Measurements from ENCODE around the gene CXXC5.

The CXXC5 gene

DNA sequence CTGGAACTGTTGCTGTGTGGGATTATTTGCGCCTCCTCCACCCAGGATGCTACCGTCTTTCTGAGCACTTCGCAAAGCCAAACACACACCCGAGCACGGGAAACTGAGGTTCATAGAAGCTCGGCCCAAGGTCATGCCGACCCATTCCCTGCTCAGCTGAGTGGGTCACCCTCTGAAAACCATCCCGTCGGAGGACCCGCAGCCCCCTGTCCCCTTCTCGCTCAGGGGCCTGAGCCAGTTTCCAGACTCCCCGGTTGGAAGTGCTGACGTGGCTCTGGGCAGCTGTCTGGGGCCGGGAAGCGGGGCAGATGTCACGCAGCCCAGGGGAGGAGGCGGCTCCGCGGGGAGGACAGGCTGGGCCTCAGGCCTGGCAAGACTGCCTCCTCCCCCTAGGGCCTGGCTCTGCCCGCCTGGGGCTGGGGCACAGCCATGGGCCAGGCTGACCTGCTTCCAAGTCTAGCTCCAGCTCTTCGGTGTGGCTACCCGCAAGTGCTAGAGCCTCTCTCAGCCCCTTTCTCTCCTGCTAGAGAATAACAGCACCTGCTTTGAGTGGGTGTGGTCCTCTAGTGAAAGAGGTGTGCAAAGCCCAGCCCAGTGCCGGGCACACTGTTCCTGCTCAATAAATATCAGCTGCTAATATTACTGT lies 9.9 kb upstream of the CXXC5 start:
- peaks cover 68% of the 10 kb centered on the region for H3K4me1 ChIP-seq (ENCODE audit: control insufficient read depth, insufficient read depth, low read length)
- peak overlapping the region; percentile 34 for H3K4me3 ChIP-seq (ENCODE audit: insufficient read depth, low read depth, low read length)
- no peaks in the 10 kb centered on the region for H3K9me3 ChIP-seq (ENCODE audit: control insufficient read depth, low read length)
- H3K27ac ChIP-seq (ENCODE audit: insufficient read depth, low read depth, low read length, poor library complexity, severe bottlenecking) = peak overlapping the region; percentile 55
- H3K36me3 ChIP-seq (ENCODE audit: control insufficient read depth, insufficient read depth, low read length) = no peaks in the 10 kb centered on the region
- WGBS, 2 experiments = 13 to 15% methylated on average over 23 of the region's 23 CpGs
- no peaks in the 10 kb centered on the region for H3K27me3 ChIP-seq (ENCODE audit: control insufficient read depth, insufficient read depth, low read length, poor library complexity, severe bottlenecking)

DNA sequence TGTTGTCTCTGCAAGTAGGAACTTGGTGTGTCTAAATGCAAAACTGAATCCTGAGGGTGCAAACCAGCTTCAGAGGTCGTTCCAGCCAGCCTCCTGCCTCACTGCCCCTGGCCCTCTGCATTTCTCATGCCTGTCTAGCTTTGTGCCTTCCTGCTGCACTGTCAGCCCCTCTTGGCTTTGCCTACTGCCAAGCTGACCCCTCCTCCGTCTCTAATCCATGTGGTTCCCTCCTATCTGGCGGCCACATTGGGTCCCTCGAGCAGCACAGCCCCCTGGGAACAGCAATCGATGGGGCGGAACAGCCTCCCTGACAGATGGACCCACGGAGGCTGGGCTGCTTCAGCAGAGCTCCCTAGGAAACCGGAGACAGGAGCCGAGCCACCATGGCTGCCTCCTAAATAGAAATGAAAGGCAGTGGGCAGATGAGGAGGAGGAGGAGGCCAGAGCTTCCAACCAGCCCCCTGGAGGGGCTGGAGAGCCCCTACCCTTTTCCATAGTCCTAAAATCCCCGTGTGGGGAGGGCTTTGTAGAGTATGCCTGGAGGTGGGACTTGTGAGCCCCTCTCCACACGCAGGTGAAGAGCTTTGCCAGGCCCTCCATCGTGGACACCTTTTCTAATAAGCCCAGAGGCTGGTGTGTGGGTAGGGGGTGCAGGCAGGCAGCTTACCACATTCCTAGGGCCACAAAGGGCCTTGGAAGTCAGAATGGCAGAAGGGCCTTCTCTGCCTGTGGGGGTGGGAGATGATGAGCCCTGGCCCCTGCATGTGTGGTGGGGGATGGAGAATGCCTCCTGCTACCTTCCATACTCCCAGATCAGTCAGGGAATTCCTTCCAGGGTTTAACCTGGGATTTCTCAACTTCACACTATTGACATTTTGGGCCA lies 9.2 kb upstream of the CXXC5 start:
- H3K27me3 ChIP-seq (ENCODE audit: control insufficient read depth, insufficient read depth, low read length, poor library complexity, severe bottlenecking) = no peaks in the 10 kb centered on the region
- peak overlapping the region; percentile 50 for H3K27ac ChIP-seq (ENCODE audit: insufficient read depth, low read depth, low read length, poor library complexity, severe bottlenecking)
- no peaks in the 10 kb centered on the region for H3K36me3 ChIP-seq (ENCODE audit: control insufficient read depth, insufficient read depth, low read length)
- 35 to 36% methylated on average over 12 of the region's 12 CpGs for WGBS, 2 experiments
- no peak overlapping the region for H3K4me3 ChIP-seq (ENCODE audit: insufficient read depth, low read depth, low read length)
- no peaks in the 10 kb centered on the region for H3K9me3 ChIP-seq (ENCODE audit: control insufficient read depth, low read length)
- peaks cover 71% of the 10 kb centered on the region for H3K4me1 ChIP-seq (ENCODE audit: control insufficient read depth, insufficient read depth, low read length)

DNA sequence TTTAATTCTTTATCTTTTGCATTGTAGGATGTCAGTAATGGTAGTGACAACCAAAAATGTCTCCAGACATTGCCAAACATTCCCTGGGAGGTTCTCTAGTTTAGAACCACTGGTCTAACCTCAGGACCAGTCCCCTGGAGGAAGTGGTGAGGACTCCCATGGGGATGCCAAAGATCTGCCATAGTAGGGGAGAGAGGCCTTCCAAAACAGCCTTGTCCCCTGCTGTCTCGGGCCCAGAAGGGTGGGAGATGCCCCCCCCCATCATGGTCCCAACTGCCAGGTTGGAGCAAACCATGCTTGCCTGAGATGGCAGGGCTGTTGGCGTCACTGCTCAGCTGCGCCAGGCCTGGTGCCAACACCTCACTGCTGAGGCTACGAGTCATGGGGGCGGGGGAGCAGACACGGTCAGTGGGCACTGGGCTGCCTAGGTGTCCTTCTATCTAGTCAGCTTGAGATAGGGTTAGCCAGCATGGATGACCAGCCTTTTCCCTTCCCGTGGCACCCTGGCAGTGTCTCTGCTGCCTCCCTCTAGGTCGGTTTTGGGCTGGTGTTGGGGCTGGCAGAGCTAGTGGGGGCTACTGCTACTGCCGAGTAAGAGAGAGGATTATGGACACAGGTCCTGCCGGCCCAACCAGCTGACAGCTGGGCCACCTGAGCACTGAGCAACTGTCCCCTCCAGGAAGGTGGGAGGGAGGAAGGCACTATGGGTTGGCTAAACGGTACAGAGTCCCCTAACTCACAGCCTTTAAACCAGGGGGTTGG lies 8.3 kb upstream of the CXXC5 start:
- Histone ChIP-seq H3K27ac (ENCODE audit: insufficient read depth, low read depth, low read length, poor library complexity, severe bottlenecking) (no peak overlapping the region), H3K36me3 (ENCODE audit: control insufficient read depth, insufficient read depth, low read length) (no peaks in the 10 kb centered on the region), H3K4me1 (ENCODE audit: control insufficient read depth, insufficient read depth, low read length) (peaks cover 66% of the 10 kb centered on the region), H3K4me3 (ENCODE audit: insufficient read depth, low read depth, low read length) (no peak overlapping the region), H3K9me3 (ENCODE audit: control insufficient read depth, low read length) (no peaks in the 10 kb centered on the region), H3K27me3 (ENCODE audit: control insufficient read depth, insufficient read depth, low read length, poor library complexity, severe bottlenecking) (no peaks in the 10 kb centered on the region)
- 80 to 83% methylated on average over 11 of the region's 11 CpGs for WGBS, 2 experiments

DNA sequence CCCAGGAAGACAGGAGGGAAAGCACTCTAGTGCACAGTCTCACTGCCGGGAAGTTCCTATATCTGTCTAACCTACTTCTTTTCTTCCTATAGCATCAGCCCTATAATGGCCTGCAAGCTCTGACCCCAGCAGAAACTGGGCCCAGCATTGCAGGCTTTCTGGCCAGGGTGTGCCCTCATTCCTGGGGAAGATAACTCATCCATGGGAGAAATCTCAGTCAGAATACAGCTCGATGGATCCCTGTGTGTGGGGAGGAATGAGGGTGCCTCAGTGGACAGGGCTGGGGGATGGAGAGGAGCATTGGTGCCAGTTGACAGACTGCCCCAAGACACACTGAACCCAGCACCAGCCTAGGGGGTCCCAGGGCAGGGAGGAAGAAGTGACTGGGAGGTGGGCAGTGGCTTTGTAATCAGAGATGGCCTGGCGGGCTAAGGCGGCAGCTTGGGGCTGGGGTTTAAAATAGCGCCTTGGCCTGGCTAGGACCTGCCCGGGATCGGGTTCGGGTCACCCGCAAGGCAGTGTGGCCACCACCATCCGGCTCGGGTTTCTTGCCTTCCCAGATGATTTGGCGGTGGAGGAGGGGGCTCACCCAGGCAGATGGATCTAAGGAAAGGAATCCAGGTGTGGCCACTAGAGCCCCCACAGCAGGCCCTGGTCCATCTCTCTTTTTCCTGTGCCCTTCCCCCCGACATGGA lies 7.6 kb upstream of the CXXC5 start:
- WGBS, 2 experiments = 74% methylated on average over 13 of the region's 13 CpGs
- Histone ChIP-seq H3K4me3 (ENCODE audit: insufficient read depth, low read depth, low read length) (no peak overlapping the region), H3K27ac (ENCODE audit: insufficient read depth, low read depth, low read length, poor library complexity, severe bottlenecking) (no peak overlapping the region), H3K27me3 (ENCODE audit: control insufficient read depth, insufficient read depth, low read length, poor library complexity, severe bottlenecking) (peaks cover 7% of the 10 kb centered on the region), H3K4me1 (ENCODE audit: control insufficient read depth, insufficient read depth, low read length) (peaks cover 63% of the 10 kb centered on the region), H3K36me3 (ENCODE audit: control insufficient read depth, insufficient read depth, low read length) (no peaks in the 10 kb centered on the region), H3K9me3 (ENCODE audit: control insufficient read depth, low read length) (no peaks in the 10 kb centered on the region)

DNA sequence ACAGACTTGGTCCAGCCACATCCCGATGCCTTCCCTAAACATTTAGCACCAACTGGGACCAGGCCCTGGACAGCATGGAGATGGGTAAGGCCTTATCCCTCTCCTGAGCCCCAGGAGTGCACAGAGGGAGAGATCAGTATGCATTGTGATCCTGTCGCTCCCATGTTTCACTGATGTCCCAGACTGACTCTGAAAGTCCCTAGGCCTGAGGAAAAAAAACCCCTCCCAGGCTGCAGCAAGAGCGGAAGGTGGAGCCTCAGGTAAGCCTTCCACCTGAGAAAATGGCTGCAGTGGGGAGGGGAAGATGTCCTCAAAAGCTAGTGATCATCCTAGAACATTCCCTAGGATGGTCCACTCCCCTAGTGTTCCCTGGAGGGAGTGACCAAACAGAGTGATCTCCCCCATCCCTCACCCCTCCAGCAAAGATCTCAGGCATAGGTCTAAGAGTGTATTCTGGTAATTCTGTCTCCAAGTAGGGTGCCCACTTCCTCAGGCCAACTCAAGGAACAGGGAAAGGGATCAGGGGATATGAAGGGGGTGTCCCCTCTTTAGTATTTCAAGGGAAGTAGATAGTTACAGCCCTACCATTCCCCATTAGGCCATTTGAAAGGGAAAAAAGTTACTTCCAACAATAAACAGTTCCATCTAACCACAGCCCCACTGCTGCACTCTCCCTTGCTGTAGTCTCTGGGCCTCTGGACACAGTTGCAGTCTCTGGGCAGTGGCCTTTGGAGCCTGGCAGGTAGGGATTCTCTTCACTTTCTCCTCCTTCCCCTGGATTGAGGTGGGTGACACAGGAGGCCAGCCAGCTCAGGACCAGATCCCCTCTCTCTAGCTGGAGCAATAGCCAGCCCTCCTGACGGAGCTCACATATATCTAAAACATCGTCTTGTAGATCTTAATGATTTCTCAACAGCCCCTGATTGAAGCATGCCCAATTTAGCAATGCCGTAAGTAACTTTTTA lies 6.8 kb upstream of the CXXC5 start:
- H3K9me3 ChIP-seq (ENCODE audit: control insufficient read depth, low read length) = no peaks in the 10 kb centered on the region
- no peaks in the 10 kb centered on the region for H3K36me3 ChIP-seq (ENCODE audit: control insufficient read depth, insufficient read depth, low read length)
- 87% methylated on average over 6 of the region's 6 CpGs for WGBS, 2 experiments
- no peak overlapping the region for H3K4me3 ChIP-seq (ENCODE audit: insufficient read depth, low read depth, low read length)
- peaks cover 60% of the 10 kb centered on the region for H3K4me1 ChIP-seq (ENCODE audit: control insufficient read depth, insufficient read depth, low read length)
- no peak overlapping the region for H3K27ac ChIP-seq (ENCODE audit: insufficient read depth, low read depth, low read length, poor library complexity, severe bottlenecking)
- peaks cover 16% of the 10 kb centered on the region for H3K27me3 ChIP-seq (ENCODE audit: control insufficient read depth, insufficient read depth, low read length, poor library complexity, severe bottlenecking)

DNA sequence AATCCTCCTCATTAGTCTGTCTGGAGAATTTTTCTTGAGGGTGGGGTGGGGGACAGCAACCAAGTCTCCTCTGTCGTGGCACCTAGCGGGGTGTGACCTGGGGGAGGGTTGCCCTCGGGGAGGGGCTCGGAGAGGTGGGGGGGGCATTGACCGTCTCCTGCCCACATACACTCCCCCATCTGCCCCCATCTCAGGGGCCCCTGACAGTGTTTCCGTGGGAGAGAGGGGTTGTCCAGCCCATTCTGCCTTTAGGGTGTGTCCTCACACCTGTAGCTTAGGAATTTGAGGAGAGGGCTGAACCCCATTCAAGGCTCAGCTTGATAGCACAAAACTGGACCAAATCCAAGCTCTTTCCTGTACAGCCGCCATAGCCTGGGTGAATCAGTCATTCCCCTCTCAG lies 5.9 kb upstream of the CXXC5 start:
- H3K9me3 ChIP-seq (ENCODE audit: control insufficient read depth, low read length) = no peaks in the 10 kb centered on the region
- no peaks in the 10 kb centered on the region for H3K36me3 ChIP-seq (ENCODE audit: control insufficient read depth, insufficient read depth, low read length)
- no peak overlapping the region for H3K4me3 ChIP-seq (ENCODE audit: insufficient read depth, low read depth, low read length)
- H3K4me1 ChIP-seq (ENCODE audit: control insufficient read depth, insufficient read depth, low read length) = peaks cover 54% of the 10 kb centered on the region
- H3K27me3 ChIP-seq (ENCODE audit: control insufficient read depth, insufficient read depth, low read length, poor library complexity, severe bottlenecking) = peaks cover 24% of the 10 kb centered on the region
- 85 to 87% methylated on average over 5 to 7 of the region's 7 CpGs for WGBS, 2 experiments
- H3K27ac ChIP-seq (ENCODE audit: insufficient read depth, low read depth, low read length, poor library complexity, severe bottlenecking) = no peak overlapping the region

DNA sequence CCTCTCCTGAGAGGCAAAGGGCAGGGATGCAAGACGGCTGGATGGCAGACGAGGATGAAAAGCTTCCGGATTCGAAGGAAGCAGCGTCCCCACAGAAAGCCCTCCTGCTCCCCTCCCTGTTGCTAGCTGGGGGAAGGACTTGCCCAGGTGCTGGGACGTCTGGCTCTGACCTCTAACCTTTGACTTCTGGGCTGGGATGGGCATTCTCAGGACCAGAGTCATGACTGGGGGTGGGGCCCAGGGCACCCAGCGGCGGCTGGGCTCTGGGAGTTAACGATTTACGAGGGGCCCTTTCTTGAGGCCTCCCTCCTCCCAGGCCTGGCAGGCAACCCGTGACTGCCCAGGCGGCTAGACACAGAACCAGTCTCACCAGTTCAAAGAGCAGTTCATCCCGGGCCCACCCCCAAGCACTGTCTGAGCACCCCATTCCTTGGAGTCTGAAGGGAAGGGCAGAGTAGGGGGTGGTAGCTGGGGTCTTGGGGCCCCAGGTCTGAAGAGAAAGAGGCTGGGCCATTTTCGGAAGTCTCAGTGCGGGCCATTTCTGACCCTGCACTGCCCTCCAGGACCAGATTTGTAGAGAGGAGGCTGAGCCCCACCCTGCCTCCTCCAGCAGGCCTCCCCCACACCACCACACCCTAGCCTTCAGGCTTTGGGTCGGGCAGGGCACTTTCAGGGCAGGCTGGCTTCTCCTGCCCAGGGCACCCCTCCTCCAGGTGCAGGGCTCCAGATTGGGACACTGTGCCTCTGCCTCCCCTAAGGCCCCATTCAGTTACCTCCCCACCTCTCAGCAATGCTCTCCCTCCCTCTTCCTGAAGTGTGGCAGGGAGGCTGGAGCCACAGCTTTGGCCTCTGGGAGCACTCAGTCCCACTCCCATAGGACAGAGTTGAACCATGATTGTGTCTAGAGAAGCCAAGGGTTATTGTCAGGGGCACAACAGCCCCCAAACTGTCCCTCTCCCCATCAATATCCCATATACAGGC lies 5.0 kb upstream of the CXXC5 start:
- Histone ChIP-seq H3K36me3 (ENCODE audit: control insufficient read depth, insufficient read depth, low read length) (no peaks in the 10 kb centered on the region), H3K9me3 (ENCODE audit: control insufficient read depth, low read length) (no peaks in the 10 kb centered on the region), H3K27ac (ENCODE audit: insufficient read depth, low read depth, low read length, poor library complexity, severe bottlenecking) (no peak overlapping the region), H3K4me3 (ENCODE audit: insufficient read depth, low read depth, low read length) (no peak overlapping the region), H3K27me3 (ENCODE audit: control insufficient read depth, insufficient read depth, low read length, poor library complexity, severe bottlenecking) (peaks cover 31% of the 10 kb centered on the region), H3K4me1 (ENCODE audit: control insufficient read depth, insufficient read depth, low read length) (peaks cover 53% of the 10 kb centered on the region)
- 48 to 49% methylated on average over 16 of the region's 16 CpGs for WGBS, 2 experiments

DNA sequence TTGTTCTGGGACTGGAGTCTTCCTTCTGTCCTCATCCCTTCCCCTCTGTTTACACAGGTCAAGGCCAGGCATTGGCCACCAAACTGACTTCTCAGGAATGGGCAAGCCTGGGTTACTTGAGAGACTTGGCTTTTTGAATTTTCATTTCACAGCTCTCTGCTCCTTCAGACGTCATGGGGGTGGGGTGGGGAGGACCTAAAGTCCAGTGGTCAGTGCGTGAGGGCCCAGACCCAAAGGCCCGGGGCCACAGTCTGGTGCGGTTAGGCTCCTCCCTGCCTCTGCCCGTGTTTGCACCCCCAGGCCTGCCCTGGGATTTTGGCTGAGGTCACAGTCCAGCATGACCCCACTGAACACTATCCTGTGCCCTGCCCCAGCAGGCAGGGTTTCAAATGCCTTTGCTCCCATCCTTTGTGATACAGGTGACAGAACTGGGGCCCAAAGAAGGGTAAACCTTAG lies 4.1 kb upstream of the CXXC5 start:
- H3K9me3 ChIP-seq (ENCODE audit: control insufficient read depth, low read length) = no peaks in the 10 kb centered on the region
- no peak overlapping the region for H3K27ac ChIP-seq (ENCODE audit: insufficient read depth, low read depth, low read length, poor library complexity, severe bottlenecking)
- WGBS, 2 experiments = 78 to 86% methylated on average over 5 of the region's 5 CpGs
- no peak overlapping the region for H3K4me3 ChIP-seq (ENCODE audit: insufficient read depth, low read depth, low read length)
- no peaks in the 10 kb centered on the region for H3K36me3 ChIP-seq (ENCODE audit: control insufficient read depth, insufficient read depth, low read length)
- H3K27me3 ChIP-seq (ENCODE audit: control insufficient read depth, insufficient read depth, low read length, poor library complexity, severe bottlenecking) = peaks cover 31% of the 10 kb centered on the region
- peaks cover 45% of the 10 kb centered on the region for H3K4me1 ChIP-seq (ENCODE audit: control insufficient read depth, insufficient read depth, low read length)
